OCI-LY1 (cell line): ENCODE data around the gene NRIP1.

ENCODE experiments used
- CTCF ChIP-seq: fragments of 200-600 bp; sonication (generic), shearing (Covaris generic); IDR thresholded peaks from 2 replicates; pipeline ENCODE4 v1.5.1; 2017; ENCODE audit warnings: mild to moderate bottlenecking, antibody characterized with exemption, low read length, moderate library complexity, mixed read lengths
- EZH2 ChIP-seq: fragments of 200-600 bp; sonication (generic), shearing (Covaris generic); IDR thresholded peaks from 2 replicates; pipeline ENCODE4 v1.8.0; 2017; ENCODE audit warnings: borderline replicate concordance, mixed run types, mild to moderate bottlenecking, antibody characterized with exemption, low read length, moderate library complexity, mixed read lengths

DNA sequence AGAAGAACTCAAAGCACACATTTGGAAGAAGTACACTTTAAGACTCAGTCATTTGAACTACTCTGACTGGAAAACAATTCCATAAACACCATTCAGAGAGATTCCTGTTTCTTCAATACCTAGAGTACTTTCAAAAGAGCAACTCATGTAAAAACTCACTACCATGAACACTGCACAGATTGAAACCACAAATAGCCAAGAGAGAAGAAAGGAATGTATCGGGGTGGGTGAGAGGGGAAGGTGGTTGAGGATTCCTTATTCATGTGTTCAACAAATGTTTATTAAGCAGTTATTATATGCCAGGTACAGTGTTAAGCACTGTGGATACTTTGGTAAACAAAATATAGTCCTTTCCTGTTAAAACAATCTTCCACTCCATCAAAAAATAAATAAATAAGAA lies 64.7 kb downstream of the NRIP1 start:
- TF ChIP-seq CTCF, result no peak
- no peak for TF ChIP-seq EZH2
